Cardiac muscle cell (in vitro differentiated cells and primary cell): Measurements from ENCODE around the gene BAZ2B. TPM values are rescaled to one million over a fixed set of nuclear protein-coding genes. Genes with fewer than 3 reads are reported as not detected.

Experiments
- DNase-seq, 2 donors: peaks; one replicate each; pipeline versions ENCODE4 v3.0.0 to v3.0.0-alpha.2; 2010 to 2017; ENCODE audit warnings: low read depth in 1 of 2, low spot score in 1 of 2
- H3K27ac ChIP-seq: fragments of 200-600 bp; sonication (generic); 2 replicates; pipeline ENCODE4 v1.5.1; 2016
- H3K27me3 ChIP-seq: fragments of 200-600 bp; sonication (generic); 2 replicates; pipeline ENCODE4 v1.6.0; 2016; ENCODE audit warnings: control low read depth
- H3K36me3 ChIP-seq: fragments of 200-600 bp; sonication (generic); 2 replicates; pipeline ENCODE4 v1.5.1; 2016; ENCODE audit warnings: control low read depth
- H3K4me1 ChIP-seq: fragments of 200-600 bp; sonication (generic); 2 replicates; pipeline ENCODE4 v1.8.1; 2017; ENCODE audit warnings: low read depth, mild to moderate bottlenecking, mixed run types
- H3K4me3 ChIP-seq: fragments of 200-600 bp; sonication (generic); 2 replicates; pipeline ENCODE4 v1.5.1; 2016; ENCODE audit warnings: mild to moderate bottlenecking
- H3K9me3 ChIP-seq: fragments of 200-600 bp; sonication (generic); 2 replicates; pipeline ENCODE4 v1.5.1; 2017; ENCODE audit warnings: low read depth, mild to moderate bottlenecking, control low read depth
- CTCF ChIP-seq: IDR thresholded peaks from 2 replicates; pipeline ENCODE4 v1.5.1; 2012; ENCODE audit warnings: low read depth, mild to moderate bottlenecking, low read length
- polyA plus RNA-seq: library from polyadenylated mRNA; unstranded; fragments of >200 nt; fragmentation: Nextera tagmentation; extraction: Ambion mirVana; gene quantifications from 2 replicates; pipeline ENCODE4 v1.2.1, GENCODE V29; 2016
- total RNA-seq: library from RNA; depleted of rRNA; stranded (reverse); fragments of >200 nt; gene quantifications from 2 replicates; pipeline ENCODE4 v1.2.3, GENCODE V29; 2016

BAZ2B gene
- total and polyA plus RNA-seq, 2 experiments from 2014 or later: 62.1 to 103 TPM

- no peak overlapping the region for H3K27ac ChIP-seq
- no peaks in the 10 kb centered on the region for H3K36me3 ChIP-seq
- no peaks in the 10 kb centered on the region for H3K4me1 ChIP-seq
- no peaks in the 10 kb centered on the region for H3K9me3 ChIP-seq
- no peak overlapping the region for H3K4me3 ChIP-seq
- no peaks in the 10 kb centered on the region for H3K27me3 ChIP-seq
- no peak for TF ChIP-seq CTCF
- no peak for DNase-seq
These were observed 84.9 kb downstream of the BAZ2B start for GRCh38 chr2:159531475-159531874.

GRCh38 chr2:159526433-159526832, 89.9 kb downstream of the BAZ2B start:
- H3K27me3 ChIP-seq: no peaks in the 10 kb centered on the region
- H3K27ac ChIP-seq: no peak overlapping the region
- no peak overlapping the region for H3K4me3 ChIP-seq
- H3K4me1 ChIP-seq: no peaks in the 10 kb centered on the region
- no peaks in the 10 kb centered on the region for H3K9me3 ChIP-seq
- H3K36me3 ChIP-seq: no peaks in the 10 kb centered on the region
- no peak for DNase-seq
- no peak for TF ChIP-seq CTCF

GRCh38 chr2:159525012-159525411, 91.3 kb downstream of the BAZ2B start:
- Histone ChIP-seq H3K9me3 (no peaks in the 10 kb centered on the region), H3K4me3 (no peak overlapping the region)

GRCh38 chr2:159521272-159521671, 95.1 kb downstream of the BAZ2B start:
- no peaks in the 10 kb centered on the region for H3K9me3 ChIP-seq
- H3K36me3 ChIP-seq: no peaks in the 10 kb centered on the region
- peak in 1 of 2 donors; percentile 13 for DNase-seq
- no peaks in the 10 kb centered on the region for H3K27me3 ChIP-seq
- no peak overlapping the region for H3K4me3 ChIP-seq
- TF ChIP-seq CTCF: no peak
- H3K4me1 ChIP-seq: peaks cover 18% of the 10 kb centered on the region
- no peak overlapping the region for H3K27ac ChIP-seq

More at GRCh38 chr2:159525012-159525411, 91.3 kb downstream of the BAZ2B start:
- no peaks in the 10 kb centered on the region for H3K36me3 ChIP-seq
- DNase-seq: no peak
- H3K27me3 ChIP-seq: no peaks in the 10 kb centered on the region
- no peak for TF ChIP-seq CTCF
- no peak overlapping the region for H3K27ac ChIP-seq
- no peaks in the 10 kb centered on the region for H3K4me1 ChIP-seq

GRCh38 chr2:159518321-159519005, 97.9 kb downstream of the BAZ2B start:
- H3K4me3 ChIP-seq: no peak overlapping the region
- H3K36me3 ChIP-seq: no peaks in the 10 kb centered on the region
- H3K27ac ChIP-seq: peak overlapping the region; percentile 63
- H3K4me1 ChIP-seq: peaks cover 29% of the 10 kb centered on the region
- H3K9me3 ChIP-seq: no peaks in the 10 kb centered on the region
- peak in 1 of 2 donors; percentile 20 for DNase-seq
- no peak for TF ChIP-seq CTCF
- H3K27me3 ChIP-seq: no peaks in the 10 kb centered on the region
